Activated CD8-positive, alpha-beta T cell treated with anti-CD3 and anti-CD28 coated beads for 36 hours (primary cell): ENCODE data around the gene RBMS3. TPM values are rescaled to one million over a fixed set of nuclear protein-coding genes. Genes with fewer than 3 reads are reported as not detected.

Source experiments
- ATAC-seq: fragments of 200-7000 bp; cut with Tn5 transposase; one replicate; pipeline ENCODE4 v1.10.0; 2021; ENCODE audit warnings: mild to moderate bottlenecking, moderate library complexity
- CTCF ChIA-PET: fragments of 350-600 bp; sonication (Branson Sonifier 250); formaldehyde crosslinking; loops from one replicate; lab custom pipeline; 2021; ENCODE audit warnings: antibody characterized with exemption; lab: Charles Lee
- POLR2A ChIA-PET: fragments of 350-600 bp; sonication (Branson Sonifier 250); formaldehyde crosslinking; loops from one replicate; lab custom pipeline; 2021; ENCODE audit warnings: antibody characterized with exemption; lab: Charles Lee
- DNase-seq: peaks from one replicate; pipeline ENCODE4 v3.0.0-alpha.2; 2020
- H3K27ac Mint-ChIP-seq: one replicate; pipeline ENCODE4 v1.8.0; 2021; ENCODE audit warnings: mild to moderate bottlenecking, mixed read lengths
- H3K27me3 Mint-ChIP-seq: one replicate; pipeline ENCODE4 v1.8.0; 2021; ENCODE audit warnings: mixed read lengths
- H3K36me3 Mint-ChIP-seq: one replicate; pipeline ENCODE4 v1.8.0; 2021; ENCODE audit warnings: low read depth, mixed read lengths
- H3K4me1 Mint-ChIP-seq: one replicate; pipeline ENCODE4 v1.8.0; 2021; ENCODE audit warnings: low read depth, mixed read lengths
- H3K4me3 Mint-ChIP-seq: one replicate; pipeline ENCODE4 v1.8.0; 2021; ENCODE audit warnings: mild to moderate bottlenecking, moderate library complexity, mixed read lengths
- H3K9me3 Mint-ChIP-seq: one replicate; pipeline ENCODE4 v1.8.0; 2021; ENCODE audit warnings: mixed read lengths
- intact Hi-C: fragments of 100-400 bp; cut with micrococcal nuclease; formaldehyde crosslinking; loops from one replicate; pipeline ENCODE4 v1.10.0; 2022
- total RNA-seq, 2 experiments: library from RNA; stranded (reverse); gene quantifications; one replicate each; pipeline ENCODE4 v1.2.3, GENCODE V29; 2021
- TF ChIP-seq, protein P1 (sequence below): fragments of 200-600 bp; IDR thresholded peaks from one replicate; pipeline ENCODE4 v1.8.0; 2022; ENCODE audit warnings: antibody characterized with exemption, mild to moderate bottlenecking

The RBMS3 gene
- total RNA-seq, 2 experiments from 2014 or later, result 2.3 to 2.8 TPM

DNA sequence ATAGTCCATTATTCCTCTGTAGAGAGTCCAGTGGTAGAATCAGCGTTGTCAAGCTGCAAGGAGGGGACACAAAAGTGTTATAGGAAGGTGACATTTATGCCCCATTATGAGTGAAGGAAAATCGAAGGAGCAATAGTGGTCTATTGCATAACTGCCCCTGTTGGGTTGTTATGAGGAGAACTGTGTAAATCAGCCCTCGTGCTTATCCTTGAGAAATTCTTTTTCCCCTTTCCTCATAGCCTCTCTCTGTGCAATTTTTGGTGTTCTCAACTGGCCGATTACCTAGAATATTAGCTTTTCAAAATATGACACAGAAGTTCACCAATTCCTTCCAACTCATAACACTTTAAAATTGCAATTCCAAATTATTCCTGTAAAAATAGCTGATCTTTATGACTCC lies 286.6 kb downstream of the RBMS3 start:
- intact Hi-C loops, result no loop called here
- ChIA-PET CTCF (no interaction called here), POLR2A (no interaction called here)
- ATAC-seq (no peak), DNase-seq (no peak)
- no peak overlapping the region for H3K27ac Mint-ChIP-seq
- H3K4me1 Mint-ChIP-seq, result no peaks in the 10 kb centered on the region
- no peaks in the 10 kb centered on the region for H3K36me3 Mint-ChIP-seq
- H3K4me3 Mint-ChIP-seq, result no peak overlapping the region
- peaks cover 2% of the 10 kb centered on the region for H3K9me3 Mint-ChIP-seq
- TF ChIP-seq, protein P1, sequence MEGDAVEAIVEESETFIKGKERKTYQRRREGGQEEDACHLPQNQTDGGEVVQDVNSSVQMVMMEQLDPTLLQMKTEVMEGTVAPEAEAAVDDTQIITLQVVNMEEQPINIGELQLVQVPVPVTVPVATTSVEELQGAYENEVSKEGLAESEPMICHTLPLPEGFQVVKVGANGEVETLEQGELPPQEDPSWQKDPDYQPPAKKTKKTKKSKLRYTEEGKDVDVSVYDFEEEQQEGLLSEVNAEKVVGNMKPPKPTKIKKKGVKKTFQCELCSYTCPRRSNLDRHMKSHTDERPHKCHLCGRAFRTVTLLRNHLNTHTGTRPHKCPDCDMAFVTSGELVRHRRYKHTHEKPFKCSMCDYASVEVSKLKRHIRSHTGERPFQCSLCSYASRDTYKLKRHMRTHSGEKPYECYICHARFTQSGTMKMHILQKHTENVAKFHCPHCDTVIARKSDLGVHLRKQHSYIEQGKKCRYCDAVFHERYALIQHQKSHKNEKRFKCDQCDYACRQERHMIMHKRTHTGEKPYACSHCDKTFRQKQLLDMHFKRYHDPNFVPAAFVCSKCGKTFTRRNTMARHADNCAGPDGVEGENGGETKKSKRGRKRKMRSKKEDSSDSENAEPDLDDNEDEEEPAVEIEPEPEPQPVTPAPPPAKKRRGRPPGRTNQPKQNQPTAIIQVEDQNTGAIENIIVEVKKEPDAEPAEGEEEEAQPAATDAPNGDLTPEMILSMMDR, result no peak
- peaks cover 2% of the 10 kb centered on the region for H3K27me3 Mint-ChIP-seq

- H3K36me3 Mint-ChIP-seq, result no peaks in the 10 kb centered on the region
- TF ChIP-seq, protein P1, result no peak
- ChIA-PET POLR2A (no interaction called here), CTCF (no interaction called here)
- ATAC-seq, result no peak
- H3K9me3 Mint-ChIP-seq, result peaks cover 2% of the 10 kb centered on the region
- DNase-seq, result no peak
- no peak overlapping the region for H3K27ac Mint-ChIP-seq
- H3K4me3 Mint-ChIP-seq, result no peak overlapping the region
- intact Hi-C loops, result no loop called here
- H3K4me1 Mint-ChIP-seq, result no peaks in the 10 kb centered on the region
- peaks cover 2% of the 10 kb centered on the region for H3K27me3 Mint-ChIP-seq
Observed at GRCh38 chr3:29568355-29568754, 287.5 kb downstream of the RBMS3 start.

- H3K27me3 Mint-ChIP-seq, result peaks cover 3% of the 10 kb centered on the region
- TF ChIP-seq, protein P1, result no peak
- POLR2A ChIA-PET, result no interaction called here
Observed at GRCh38 chr3:29576181-29576580, 295.3 kb downstream of the RBMS3 start.

DNA sequence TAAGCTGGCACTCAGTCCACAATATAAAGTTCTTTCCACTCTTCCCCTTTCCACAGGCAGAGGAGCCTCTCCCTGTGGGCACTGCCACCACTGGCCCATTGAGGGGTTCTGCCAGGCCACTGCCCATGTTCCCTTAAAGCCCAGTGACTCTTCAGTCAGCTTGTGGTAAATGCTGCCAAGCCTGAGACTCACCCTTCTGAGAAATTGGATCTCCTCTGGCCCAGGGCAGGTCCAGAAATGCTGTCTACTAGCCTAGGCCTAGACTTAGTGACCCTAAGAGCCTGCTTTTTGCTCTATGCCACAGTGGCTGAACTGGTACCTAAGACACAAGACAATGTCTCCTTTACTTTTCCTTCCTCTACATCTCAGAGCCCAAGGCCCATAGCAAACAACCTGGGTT lies 295.8 kb downstream of the RBMS3 start:
- intact Hi-C loops, result no loop called here
- no peaks in the 10 kb centered on the region for H3K9me3 Mint-ChIP-seq
- TF ChIP-seq, protein P1, result no peak
- ChIA-PET POLR2A (no interaction called here), CTCF (no interaction called here)
- no peak for ATAC-seq
- H3K4me3 Mint-ChIP-seq, result no peak overlapping the region
- no peak overlapping the region for H3K27ac Mint-ChIP-seq
- H3K27me3 Mint-ChIP-seq, result peaks cover 3% of the 10 kb centered on the region
- DNase-seq, result no peak
- H3K4me1 Mint-ChIP-seq, result no peaks in the 10 kb centered on the region
- no peaks in the 10 kb centered on the region for H3K36me3 Mint-ChIP-seq

More at GRCh38 chr3:29576181-29576580, 295.3 kb downstream of the RBMS3 start:
- H3K36me3 Mint-ChIP-seq, result no peaks in the 10 kb centered on the region
- H3K27ac Mint-ChIP-seq, result no peak overlapping the region
- DNase-seq, result no peak
- H3K9me3 Mint-ChIP-seq, result no peaks in the 10 kb centered on the region
- H3K4me1 Mint-ChIP-seq, result no peaks in the 10 kb centered on the region
- ATAC-seq, result no peak
- intact Hi-C loops, result no loop called here
- no peak overlapping the region for H3K4me3 Mint-ChIP-seq
- CTCF ChIA-PET, result no interaction called here

GRCh38 chr3:29577250-29577649 lies 296.4 kb downstream of the RBMS3 start:
- Mint-ChIP-seq H3K27ac (no peak overlapping the region), H3K9me3 (no peaks in the 10 kb centered on the region), H3K27me3 (peaks cover 3% of the 10 kb centered on the region), H3K4me1 (no peaks in the 10 kb centered on the region), H3K4me3 (no peak overlapping the region), H3K36me3 (no peaks in the 10 kb centered on the region)
- intact Hi-C loops, result no loop called here
- DNase-seq (no peak), ATAC-seq (no peak)
- TF ChIP-seq, protein P1, result no peak
- CTCF ChIA-PET, result no interaction called here
- POLR2A ChIA-PET, result no interaction called here
